ENCODE data around the gene HUWE1. TPM values are rescaled to one million over a fixed set of nuclear protein-coding genes. Genes with fewer than 3 reads are reported as not detected.

The HUWE1 gene
- total and polyA plus RNA-seq, 3 experiments from 2014 or later = 18.7 to 444 (median 437) TPM

- CTCF ChIA-PET = no interaction called here
- Histone ChIP-seq H3K9me3 (ENCODE audit: low read length) (no peaks in the 10 kb centered on the region), H3K27me3 (ENCODE audit: insufficient read depth, low read length, poor library complexity, severe bottlenecking) (no peaks in the 10 kb centered on the region), H3K27ac (ENCODE audit: low read depth, low read length) (no peak overlapping the region), H3K4me1 (ENCODE audit: insufficient read depth, low read length) (no peaks in the 10 kb centered on the region), H3K4me3 (ENCODE audit: low read length) (no peak overlapping the region), H3K36me3 (ENCODE audit: insufficient read depth, low read length) (peaks cover 52% of the 10 kb centered on the region)
- Mint-ChIP-seq H3K27ac (no peak overlapping the region), H3K9me3 (no peaks in the 10 kb centered on the region), H3K4me3 (no peak overlapping the region), H3K27me3 (no peaks in the 10 kb centered on the region), H3K36me3 (peaks cover 0 to 65% (median 4%) of the 10 kb centered on the region in 3 donors), H3K4me1 (peaks cover 0 to 4% (median 4%) of the 10 kb centered on the region in 3 donors)
- DNase-seq = no peak
- POLR2A ChIA-PET = no interaction called here
Observed at GRCh38 chrX:53580742-53581504, 105.6 kb downstream of the HUWE1 start.

- no peaks in the 10 kb centered on the region for H3K9me3 ChIP-seq (ENCODE audit: low read length)
- H3K4me3 Mint-ChIP-seq = no peak overlapping the region
- no peaks in the 10 kb centered on the region for H3K9me3 Mint-ChIP-seq
- no peak overlapping the region for H3K4me3 ChIP-seq (ENCODE audit: low read length)
- H3K4me1 Mint-ChIP-seq = no peaks in the 10 kb centered on the region
- no peaks in the 10 kb centered on the region for H3K27me3 Mint-ChIP-seq
- ChIA-PET POLR2A (interaction anchor here (0.5 kb wide), 1 partner anchor 227 kb away, joined by 6 read pairs; no protein-coding TSS in a partner anchor), CTCF (no interaction called here)
- H3K4me1 ChIP-seq (ENCODE audit: insufficient read depth, low read length) = no peaks in the 10 kb centered on the region
- no peak overlapping the region for H3K27ac ChIP-seq (ENCODE audit: low read depth, low read length)
- H3K36me3 ChIP-seq (ENCODE audit: insufficient read depth, low read length) = peaks cover 47% of the 10 kb centered on the region
- H3K36me3 Mint-ChIP-seq = peaks cover 0 to 88% (median 5%) of the 10 kb centered on the region in 3 donors
- no peaks in the 10 kb centered on the region for H3K27me3 ChIP-seq (ENCODE audit: insufficient read depth, low read length, poor library complexity, severe bottlenecking)
- H3K27ac Mint-ChIP-seq = no peak overlapping the region
- DNase-seq = no peak
Observed at GRCh38 chrX:53571494-53571893, 115.0 kb downstream of the HUWE1 start.

DNA sequence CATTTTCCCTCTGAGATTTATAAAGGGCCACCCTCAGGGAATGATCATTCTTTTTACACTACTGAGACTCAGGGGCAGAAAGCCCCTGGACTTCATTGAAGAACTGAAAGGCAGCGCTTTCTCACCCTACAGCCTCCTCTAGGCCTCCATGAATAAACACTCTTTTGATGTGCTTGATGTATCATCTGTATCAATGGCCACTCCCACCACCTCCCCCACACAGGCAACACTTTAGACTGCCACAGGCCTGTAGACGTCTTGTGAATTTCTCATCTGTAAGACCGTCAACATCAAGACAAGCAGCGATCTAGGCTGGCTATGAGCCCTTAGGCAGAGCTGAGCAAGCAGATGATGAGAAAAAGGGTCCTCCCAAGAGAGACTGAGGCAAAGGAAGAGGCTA lies 123.2 kb downstream of the HUWE1 start:
- ChIA-PET POLR2A (no interaction called here), CTCF (no interaction called here)
- H3K27me3 ChIP-seq (ENCODE audit: insufficient read depth, low read length, poor library complexity, severe bottlenecking) = no peaks in the 10 kb centered on the region
- H3K4me3 ChIP-seq (ENCODE audit: low read length) = no peak overlapping the region
- H3K4me3 Mint-ChIP-seq = no peak overlapping the region
- peaks cover 0 to 16% of the 10 kb centered on the region in 2 donors for H3K27me3 Mint-ChIP-seq
- no peaks in the 10 kb centered on the region for H3K9me3 ChIP-seq (ENCODE audit: low read length)
- no peak overlapping the region for H3K27ac ChIP-seq (ENCODE audit: low read depth, low read length)
- peaks cover 0 to 95% (median 5%) of the 10 kb centered on the region in 3 donors for H3K36me3 Mint-ChIP-seq
- peak overlapping the region in 2 of 8 donors; percentile 45 to 58 for H3K27ac Mint-ChIP-seq
- H3K4me1 ChIP-seq (ENCODE audit: insufficient read depth, low read length) = no peaks in the 10 kb centered on the region
- peaks cover 71% of the 10 kb centered on the region for H3K36me3 ChIP-seq (ENCODE audit: insufficient read depth, low read length)
- no peak for DNase-seq
- no peaks in the 10 kb centered on the region for H3K9me3 Mint-ChIP-seq
- H3K4me1 Mint-ChIP-seq = no peaks in the 10 kb centered on the region

DNA sequence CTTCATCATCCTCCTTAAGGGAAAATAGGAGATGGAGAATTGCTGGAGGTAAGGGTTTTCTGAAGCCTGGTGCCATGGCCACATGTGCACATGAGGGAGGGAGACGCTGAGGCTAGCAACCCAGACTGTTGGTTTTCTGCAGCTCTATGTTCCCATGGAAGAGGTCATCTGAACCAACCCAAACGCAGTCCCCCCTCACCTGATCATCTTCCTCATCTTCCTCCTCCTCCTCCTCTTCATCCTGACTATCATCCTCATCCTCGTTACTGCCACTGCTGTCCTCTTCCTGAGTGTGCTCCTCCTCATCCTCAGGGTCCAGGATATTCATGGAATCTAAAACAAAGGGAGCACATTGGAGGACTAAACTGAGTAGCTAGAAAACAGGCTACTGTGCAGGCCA lies 124.6 kb downstream of the HUWE1 start:
- DNase-seq = no peak
- H3K27me3 Mint-ChIP-seq = peaks cover 0 to 16% of the 10 kb centered on the region in 2 donors
- H3K4me1 Mint-ChIP-seq = no peaks in the 10 kb centered on the region
- Histone ChIP-seq H3K4me3 (ENCODE audit: low read length) (no peak overlapping the region), H3K27ac (ENCODE audit: low read depth, low read length) (no peak overlapping the region), H3K27me3 (ENCODE audit: insufficient read depth, low read length, poor library complexity, severe bottlenecking) (no peaks in the 10 kb centered on the region), H3K4me1 (ENCODE audit: insufficient read depth, low read length) (no peaks in the 10 kb centered on the region), H3K9me3 (ENCODE audit: low read length) (no peaks in the 10 kb centered on the region), H3K36me3 (ENCODE audit: insufficient read depth, low read length) (peaks cover 77% of the 10 kb centered on the region)
- ChIA-PET CTCF (no interaction called here), POLR2A (no interaction called here)
- no peak overlapping the region for H3K4me3 Mint-ChIP-seq
- peak overlapping the region in 1 of 8 donors; percentile 44 for H3K27ac Mint-ChIP-seq
- H3K9me3 Mint-ChIP-seq = no peaks in the 10 kb centered on the region
- peaks cover 0 to 98% (median 5%) of the 10 kb centered on the region in 3 donors for H3K36me3 Mint-ChIP-seq

DNA sequence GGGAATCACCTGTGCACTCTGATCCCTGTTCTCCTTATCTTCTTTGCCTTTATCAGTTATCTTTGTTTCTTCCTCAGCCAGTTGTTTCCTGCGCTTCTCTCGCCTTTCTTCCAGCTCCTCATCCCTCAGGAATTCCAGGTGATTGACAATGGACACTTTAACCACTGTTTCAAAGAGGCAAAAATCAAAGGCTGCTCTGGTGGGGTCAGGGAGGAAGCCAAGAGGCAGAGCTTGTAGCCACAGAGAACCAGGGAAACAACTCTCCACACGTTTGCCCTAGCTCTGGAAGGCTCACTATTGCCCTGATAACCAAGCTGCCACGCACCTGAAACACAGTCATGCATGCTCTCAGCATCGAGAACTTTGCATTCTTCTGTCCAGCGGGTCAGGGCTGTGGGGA lies 127.9 kb downstream of the HUWE1 start:
- Histone ChIP-seq H3K27ac (ENCODE audit: low read depth, low read length) (no peak overlapping the region), H3K4me1 (ENCODE audit: insufficient read depth, low read length) (no peaks in the 10 kb centered on the region), H3K27me3 (ENCODE audit: insufficient read depth, low read length, poor library complexity, severe bottlenecking) (no peaks in the 10 kb centered on the region), H3K9me3 (ENCODE audit: low read length) (no peaks in the 10 kb centered on the region), H3K4me3 (ENCODE audit: low read length) (no peak overlapping the region), H3K36me3 (ENCODE audit: insufficient read depth, low read length) (peaks cover 77% of the 10 kb centered on the region)
- no peaks in the 10 kb centered on the region for H3K4me1 Mint-ChIP-seq
- ChIA-PET CTCF (interaction anchor here (0.6 kb wide), 1 partner anchor 42 kb away, joined by 3 read pairs; no protein-coding TSS in a partner anchor), POLR2A (no interaction called here)
- peak overlapping the region in 1 of 8 donors; percentile 62 for H3K27ac Mint-ChIP-seq
- H3K9me3 Mint-ChIP-seq = no peaks in the 10 kb centered on the region
- no peak for DNase-seq
- peaks cover 0 to 93% (median 5%) of the 10 kb centered on the region in 3 donors for H3K36me3 Mint-ChIP-seq
- H3K27me3 Mint-ChIP-seq = peaks cover 0 to 9% of the 10 kb centered on the region in 2 donors
- H3K4me3 Mint-ChIP-seq = no peak overlapping the region

GRCh38 chrX:53556868-53557267 lies 129.7 kb downstream of the HUWE1 start:
- Histone ChIP-seq H3K27ac (ENCODE audit: low read depth, low read length) (no peak overlapping the region), H3K36me3 (ENCODE audit: insufficient read depth, low read length) (peaks cover 71% of the 10 kb centered on the region), H3K27me3 (ENCODE audit: insufficient read depth, low read length, poor library complexity, severe bottlenecking) (no peaks in the 10 kb centered on the region), H3K9me3 (ENCODE audit: low read length) (no peaks in the 10 kb centered on the region), H3K4me1 (ENCODE audit: insufficient read depth, low read length) (no peaks in the 10 kb centered on the region), H3K4me3 (ENCODE audit: low read length) (no peak overlapping the region)
- Mint-ChIP-seq H3K9me3 (no peaks in the 10 kb centered on the region), H3K36me3 (peaks cover 0 to 87% (median 4%) of the 10 kb centered on the region in 3 donors), H3K4me1 (no peaks in the 10 kb centered on the region), H3K4me3 (no peak overlapping the region), H3K27ac (peak overlapping the region in 3 of 8 donors; percentile 36 to 87 (median 46)), H3K27me3 (peaks cover 0 to 9% of the 10 kb centered on the region in 2 donors)
- ChIA-PET POLR2A (no interaction called here), CTCF (no interaction called here)
- no peak for DNase-seq

- CTCF ChIA-PET = no interaction called here
- Histone ChIP-seq H3K9me3 (ENCODE audit: low read length) (no peaks in the 10 kb centered on the region), H3K36me3 (ENCODE audit: insufficient read depth, low read length) (peaks cover 62% of the 10 kb centered on the region), H3K4me3 (ENCODE audit: low read length) (no peak overlapping the region), H3K27ac (ENCODE audit: low read depth, low read length) (no peak overlapping the region), H3K27me3 (ENCODE audit: insufficient read depth, low read length, poor library complexity, severe bottlenecking) (no peaks in the 10 kb centered on the region), H3K4me1 (ENCODE audit: insufficient read depth, low read length) (no peaks in the 10 kb centered on the region)
- no peak overlapping the region for H3K4me3 Mint-ChIP-seq
- H3K9me3 Mint-ChIP-seq = no peaks in the 10 kb centered on the region
- peaks cover 0 to 88% (median 3%) of the 10 kb centered on the region in 3 donors for H3K36me3 Mint-ChIP-seq
- DNase-seq = no peak
- H3K27ac Mint-ChIP-seq = no peak overlapping the region
- H3K4me1 Mint-ChIP-seq = peaks cover 0 to 16% (median 11%) of the 10 kb centered on the region in 3 donors
- POLR2A ChIA-PET = no interaction called here
- peaks cover 0 to 7% of the 10 kb centered on the region in 2 donors for H3K27me3 Mint-ChIP-seq
Observed at GRCh38 chrX:53550756-53551463, 135.6 kb downstream of the HUWE1 start.

DNA sequence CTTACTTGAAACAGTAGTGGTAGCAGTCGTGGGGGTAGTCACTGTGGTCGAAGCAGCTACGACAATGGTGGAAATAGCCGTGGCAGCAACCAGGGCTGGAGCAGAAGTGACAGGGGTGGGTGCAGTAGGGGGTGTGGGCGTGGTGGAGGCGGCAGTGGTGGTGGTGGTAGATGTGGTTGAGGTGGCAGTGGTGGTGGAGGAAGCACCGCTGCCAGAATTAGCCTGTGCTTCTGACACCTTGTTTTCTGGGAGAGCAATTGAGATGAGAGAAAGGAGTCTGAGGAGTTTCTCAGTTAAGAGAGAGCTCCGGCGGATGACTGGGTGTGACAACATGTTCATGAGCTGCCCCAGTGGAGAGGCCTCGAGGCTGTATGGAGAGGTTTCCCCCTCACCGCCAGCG lies 138.9 kb downstream of the HUWE1 start:
- peak overlapping the region in 2 of 7 donors; percentile 9 to 54 for H3K4me3 Mint-ChIP-seq
- peaks cover 0 to 99% (median 7%) of the 10 kb centered on the region in 3 donors for H3K36me3 Mint-ChIP-seq
- H3K9me3 Mint-ChIP-seq = no peaks in the 10 kb centered on the region
- H3K4me1 ChIP-seq (ENCODE audit: insufficient read depth, low read length) = no peaks in the 10 kb centered on the region
- ChIA-PET CTCF (no interaction called here), POLR2A (no interaction called here)
- H3K9me3 ChIP-seq (ENCODE audit: low read length) = no peaks in the 10 kb centered on the region
- peaks cover 0 to 6% of the 10 kb centered on the region in 2 donors for H3K27me3 Mint-ChIP-seq
- H3K27ac Mint-ChIP-seq = peak overlapping the region in 7 of 8 donors; percentile 1 to 59 (median 5)
- peak in 2 of 5 donors; percentile 2 for DNase-seq
- peaks cover 76% of the 10 kb centered on the region for H3K36me3 ChIP-seq (ENCODE audit: insufficient read depth, low read length)
- peaks cover 0 to 16% (median 11%) of the 10 kb centered on the region in 3 donors for H3K4me1 Mint-ChIP-seq
- no peak overlapping the region for H3K27ac ChIP-seq (ENCODE audit: low read depth, low read length)
- no peaks in the 10 kb centered on the region for H3K27me3 ChIP-seq (ENCODE audit: insufficient read depth, low read length, poor library complexity, severe bottlenecking)
- no peak overlapping the region for H3K4me3 ChIP-seq (ENCODE audit: low read length)

Measured in CD8-positive, alpha-beta memory T cell (primary cell).